Measurements from ENCODE around the gene CT45A9. TPM values are rescaled to one million over a fixed set of nuclear protein-coding genes. Genes with fewer than 3 reads are reported as not detected.

The CT45A9 gene, protein sequence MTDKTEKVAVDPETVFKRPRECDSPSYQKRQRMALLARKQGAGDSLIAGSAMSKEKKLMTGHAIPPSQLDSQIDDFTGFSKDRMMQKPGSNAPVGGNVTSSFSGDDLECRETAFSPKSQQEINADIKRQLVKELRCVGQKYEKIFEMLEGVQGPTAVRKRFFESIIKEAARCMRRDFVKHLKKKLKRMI
- total RNA-seq (2022; extraction: Qiagen RNA extraction), result not detected in 5 replicates

GRCh38 chrX:135871712-135872111, at the start of gene CT45A9:
Gene CT45A9 (minus strand): TSS chrX:135871812. CDS start chrX:135868061, 3,751 bp downstream.

DNA sequence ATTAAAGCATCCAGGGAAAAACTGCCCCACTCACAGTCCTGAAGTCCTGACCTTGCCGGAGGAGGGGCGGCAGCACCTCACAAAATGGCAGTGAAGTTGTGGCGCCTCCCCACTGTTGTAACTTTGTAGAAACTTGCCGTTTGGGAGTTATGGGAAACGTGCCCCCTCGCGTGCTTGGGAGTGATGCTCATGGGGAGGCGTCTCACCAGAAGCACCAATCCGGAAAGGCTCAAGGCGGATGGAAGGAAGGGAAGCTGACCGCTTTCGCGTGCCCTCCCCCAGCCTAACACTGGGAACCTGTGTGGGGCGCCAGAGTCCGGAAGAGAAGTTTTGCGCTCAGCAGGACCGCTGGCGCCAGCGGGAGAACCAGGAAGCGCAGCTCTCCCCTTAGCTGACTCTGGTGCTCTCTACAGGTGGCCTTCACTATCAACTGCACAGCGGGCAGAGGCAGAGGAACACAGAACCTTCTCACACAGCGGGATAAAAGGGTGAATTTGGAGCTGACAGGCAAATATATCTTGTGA, 21.7 kb upstream of the CT45A9 start, which contains the start of the genes CT45A10 and SAGE1:
CT45A10 (minus strand) TSS at position 151 of the 524 bp plus-strand sequence. CDS start 8,100 bp downstream, outside the sequence.
SAGE1 (plus strand) TSS at position 423 of the 524 bp plus-strand sequence. CDS start 2,527 bp downstream, outside the sequence.

DNA sequence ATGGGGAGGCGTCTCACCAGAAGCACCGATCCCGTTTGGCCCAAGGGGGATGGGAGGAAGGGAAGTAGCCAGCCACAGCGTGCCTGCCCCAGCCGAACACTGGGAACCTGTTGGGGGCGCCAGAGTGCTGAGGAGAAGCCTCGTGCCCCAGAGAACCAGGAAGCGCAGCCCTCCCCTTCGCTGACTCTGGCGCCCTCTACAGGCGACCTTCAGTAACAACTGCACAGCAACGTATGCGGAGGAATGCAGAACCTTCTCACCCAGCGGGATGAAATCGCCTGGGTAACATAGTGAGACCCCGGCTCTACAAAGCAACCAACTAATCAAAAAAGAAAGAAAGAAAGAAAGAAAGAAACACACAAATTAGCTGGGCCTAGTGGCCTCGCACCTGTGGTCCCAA, 17.2 kb downstream of the CT45A9 start, which contains the start of gene CT45A8:
CT45A8 (minus strand) TSS at position 101 of the 400 bp plus-strand sequence. CDS start 3,755 bp downstream, outside the sequence.

DNA sequence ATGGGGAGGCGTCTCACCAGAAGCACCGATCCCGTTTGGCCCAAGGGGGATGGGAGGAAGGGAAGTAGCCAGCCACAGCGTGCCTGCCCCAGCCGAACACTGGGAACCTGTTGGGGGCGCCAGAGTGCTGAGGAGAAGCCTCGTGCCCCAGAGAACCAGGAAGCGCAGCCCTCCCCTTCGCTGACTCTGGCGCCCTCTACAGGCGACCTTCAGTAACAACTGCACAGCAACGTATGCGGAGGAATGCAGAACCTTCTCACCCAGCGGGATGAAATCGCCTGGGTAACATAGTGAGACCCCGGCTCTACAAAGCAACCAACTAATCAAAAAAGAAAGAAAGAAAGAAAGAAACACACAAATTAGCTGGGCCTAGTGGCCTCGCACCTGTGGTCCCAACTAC, 34.4 kb downstream of the CT45A9 start, which contains the start of gene CT45A7:
CT45A7 (minus strand) TSS at position 101 of the 400 bp plus-strand sequence. CDS start 3,747 bp downstream, outside the sequence.

DNA sequence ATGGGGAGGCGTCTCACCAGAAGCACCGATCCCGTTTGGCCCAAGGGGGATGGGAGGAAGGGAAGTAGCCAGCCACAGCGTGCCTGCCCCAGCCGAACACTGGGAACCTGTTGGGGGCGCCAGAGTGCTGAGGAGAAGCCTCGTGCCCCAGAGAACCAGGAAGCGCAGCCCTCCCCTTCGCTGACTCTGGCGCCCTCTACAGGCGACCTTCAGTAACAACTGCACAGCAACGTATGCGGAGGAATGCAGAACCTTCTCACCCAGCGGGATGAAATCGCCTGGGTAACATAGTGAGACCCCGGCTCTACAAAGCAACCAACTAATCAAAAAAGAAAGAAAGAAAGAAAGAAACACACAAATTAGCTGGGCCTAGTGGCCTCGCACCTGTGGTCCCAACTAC, 51.7 kb downstream of the CT45A9 start, which contains the start of gene CT45A2:
CT45A2 (minus strand) TSS at position 101 of the 400 bp plus-strand sequence. CDS start 3,747 bp downstream, outside the sequence.

Other genes starting within 250 kb of the CT45A9 start
- not detected in 5 replicates for gene CT45A1, start 158.2 kb downstream of the CT45A9 start, total RNA-seq (2022; extraction: Qiagen RNA extraction)
- 0.26 TPM in 1 of 5 replicates, not detected in the others for gene CT45A3, start 103.6 kb downstream of the CT45A9 start, total RNA-seq (2022; extraction: Qiagen RNA extraction)
- gene CT45A5, start 86.3 kb downstream of the CT45A9 start, total RNA-seq (2022; extraction: Qiagen RNA extraction), result 0.10 to 0.13 TPM (median 0.12 TPM) in 3 of 5 replicates, not detected in the others
- not detected in 5 replicates for gene CT45A6, start 69.0 kb downstream of the CT45A9 start, total RNA-seq (2022; extraction: Qiagen RNA extraction)
- gene CT45A2, start 51.8 kb downstream of the CT45A9 start, total RNA-seq (2022; extraction: Qiagen RNA extraction), result 0.10 TPM in 1 of 5 replicates, not detected in the others
- gene CT45A7, start 34.5 kb downstream of the CT45A9 start, total RNA-seq (2022; extraction: Qiagen RNA extraction), result not detected in 5 replicates
- not detected in 5 replicates for gene CT45A8, start 17.3 kb downstream of the CT45A9 start, total RNA-seq (2022; extraction: Qiagen RNA extraction)
- 0.31 to 0.67 TPM (median 0.44 TPM) in 5 replicates for gene CT45A10, start 21.6 kb upstream of the CT45A9 start, total RNA-seq (2022; extraction: Qiagen RNA extraction)
- not detected in 5 replicates for gene SAGE1, start 21.9 kb upstream of the CT45A9 start, total RNA-seq (2022; extraction: Qiagen RNA extraction)
- 16.4 to 21.1 TPM (median 18.6 TPM) in 5 replicates for gene MMGT1, start 102.2 kb upstream of the CT45A9 start, total RNA-seq (2022; extraction: Qiagen RNA extraction)
- gene SLC9A6, start 113.6 kb upstream of the CT45A9 start, total RNA-seq (2022; extraction: Qiagen RNA extraction), result 6.4 to 11.2 TPM (median 8.3 TPM) in 5 replicates